SK-N-SH (cell line): ENCODE results near the gene CEP63.

Source experiments
- CTCF ChIP-seq: fragments of 200-600 bp; sonication (generic); IDR thresholded peaks from 2 replicates; pipeline ENCODE4 v1.6.1; 2017; ENCODE audit warnings: antibody characterized with exemption, mild to moderate bottlenecking, moderate library complexity
- ELF1 ChIP-seq: IDR thresholded peaks from 2 replicates; pipeline ENCODE4 v1.4.0; 2012
- FOSL2 ChIP-seq: IDR thresholded peaks from 2 replicates; pipeline ENCODE4 v1.4.0; 2012; ENCODE audit warnings: low read depth, mild to moderate bottlenecking, moderate library complexity, borderline replicate concordance
- GABPA ChIP-seq: IDR thresholded peaks from 2 replicates; pipeline ENCODE4 v1.4.0; 2012; ENCODE audit warnings: low read depth, mild to moderate bottlenecking
- RAD21 ChIP-seq: IDR thresholded peaks from 2 replicates; pipeline ENCODE4 v1.6.1; 2012; ENCODE audit warnings: mild to moderate bottlenecking, low read length
- REST ChIP-seq: IDR thresholded peaks from 2 replicates; pipeline ENCODE4 v1.6.1; 2012; ENCODE audit warnings: mild to moderate bottlenecking, low read depth, low read length, moderate library complexity
- RFX5 ChIP-seq: IDR thresholded peaks from 2 replicates; pipeline ENCODE4 v1.6.1; 2012; ENCODE audit warnings: mild to moderate bottlenecking, improper control_type of control experiment, low read length
- SIN3A ChIP-seq: IDR thresholded peaks from 2 replicates; pipeline ENCODE4 v1.6.1; 2012; ENCODE audit warnings: low read depth, mild to moderate bottlenecking, low read length, moderate library complexity, borderline replicate concordance
- SMC3 ChIP-seq: IDR thresholded peaks from 2 replicates; pipeline ENCODE4 v1.6.1; 2012; ENCODE audit warnings: low read depth, low read length, improper control_type of control experiment
- TAF1 ChIP-seq: IDR thresholded peaks from 2 replicates; pipeline ENCODE4 v1.6.1; 2012; ENCODE audit warnings: low read depth, mild to moderate bottlenecking, low read length, moderate library complexity, borderline replicate concordance
- ZBTB33 ChIP-seq: IDR thresholded peaks from 2 replicates; pipeline ENCODE4 v1.4.0; 2012; ENCODE audit warnings: low read depth, borderline replicate concordance

GRCh38 chr3:134620476-134621115 lies 134.7 kb downstream of the CEP63 start:
- TF ChIP-seq FOSL2 (no peak), ELF1 (no peak), CTCF (no peak), TAF1 (no peak), SIN3A (no peak), SMC3 (no peak), ZBTB33 (no peak), RFX5 (no peak), RAD21 (no peak), REST (no peak), GABPA (no peak)
